AG08396 (cell line): ENCODE measurements around the gene INTS2.
"Not testable (repeated sequence)": the region's sequence is repeated elsewhere in the genome, so short reads cannot be mapped to it uniquely, and the experiment has no call there.

ENCODE experiments used
- DNase-seq: peaks from one replicate; pipeline ENCODE4 v3.0.0; 2012; ENCODE audit warnings: low spot score, mixed read lengths

INTS2 gene

GRCh38 chr17:61927208-61928100 lies at the start of gene INTS2:
Gene INTS2 (minus strand): TSS chr17:61927982. CDS start chr17:61926644, 1,338 bp downstream.
- peak; percentile 97 for DNase-seq

DNA sequence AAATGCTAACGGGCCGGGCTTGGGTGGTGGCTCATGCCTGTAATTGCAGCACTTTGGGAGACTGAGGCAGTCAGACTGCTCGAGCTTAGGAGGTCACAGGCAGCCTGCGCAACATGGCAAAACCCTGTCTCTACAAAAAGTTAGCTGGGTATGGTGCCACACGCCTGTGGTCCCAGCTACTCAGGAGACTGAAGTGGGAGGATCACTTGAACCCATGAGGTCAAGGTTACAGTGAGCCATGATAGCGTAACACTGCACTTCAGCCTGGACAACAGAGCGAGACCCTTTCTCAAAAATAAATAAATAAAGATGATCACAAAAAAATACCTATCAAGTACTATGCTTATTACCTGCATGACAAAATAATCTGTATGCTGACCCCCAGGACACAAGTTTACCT lies 46.3 kb upstream of the INTS2 start:
- DNase-seq, result no peak

GRCh38 chr17:61972311-61972710 lies 44.5 kb upstream of the INTS2 start:
- DNase-seq, result no peak

DNA sequence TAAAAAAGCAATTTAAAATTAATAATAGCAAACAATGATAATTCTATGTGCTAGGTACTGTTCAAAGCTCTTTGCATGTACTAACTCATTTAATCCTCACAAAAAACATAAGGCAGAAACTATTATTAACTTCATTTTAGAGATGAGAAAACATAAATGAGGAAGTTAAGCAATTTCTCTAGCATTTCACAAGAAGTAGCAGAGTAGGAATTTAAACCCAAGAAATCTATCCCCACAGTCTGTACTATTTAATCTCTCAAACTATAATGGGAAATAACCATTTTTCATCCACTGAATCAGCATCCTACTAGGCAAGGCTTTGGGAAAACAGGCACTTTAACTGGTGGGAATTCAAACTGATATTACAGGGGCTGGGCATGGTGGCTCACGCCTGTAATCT lies 42.2 kb upstream of the INTS2 start:
- DNase-seq, result no peak

DNA sequence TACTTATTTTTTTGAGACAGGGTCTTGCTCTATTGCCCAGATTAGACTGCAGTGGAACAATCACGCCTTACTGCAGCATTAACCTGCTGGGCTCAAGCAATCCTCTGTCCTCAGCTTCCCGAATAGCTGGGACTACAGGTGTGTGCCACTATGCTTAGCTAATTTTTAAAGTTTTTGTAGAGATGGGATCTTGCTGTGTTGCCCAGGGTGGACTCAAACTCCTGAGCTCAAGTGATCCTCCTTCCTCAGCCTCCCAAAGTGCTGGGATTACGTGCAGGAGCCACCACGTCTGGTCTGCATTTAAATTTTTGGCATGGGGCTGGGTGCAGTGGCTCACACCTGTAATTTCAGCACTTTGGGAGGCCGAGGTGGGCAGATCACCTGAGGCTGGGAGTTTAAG lies 41.0 kb upstream of the INTS2 start:
- no peak for DNase-seq

DNA sequence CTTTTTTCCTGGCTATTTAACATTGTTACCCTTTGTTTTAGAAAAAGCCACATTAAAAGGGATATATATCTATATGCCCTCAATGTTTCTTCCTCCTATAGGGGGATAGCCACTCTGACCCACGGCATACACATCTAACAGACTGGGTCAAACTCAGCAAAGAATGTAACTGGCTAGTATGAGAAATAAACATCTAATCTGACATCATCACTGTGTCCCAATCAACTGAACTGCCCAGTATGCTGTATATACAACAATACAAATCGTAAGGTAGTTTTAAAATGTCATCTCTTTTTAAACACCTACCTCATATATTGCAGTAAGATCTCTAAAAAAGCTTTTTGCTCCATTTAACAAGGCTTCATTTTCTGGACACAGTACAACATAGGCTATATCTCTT lies 39.9 kb upstream of the INTS2 start:
- DNase-seq, result peak; percentile 10

GRCh38 chr17:61966191-61966590 lies 38.4 kb upstream of the INTS2 start:
- DNase-seq, result no peak

GRCh38 chr17:61955619-61956018 lies 27.8 kb upstream of the INTS2 start:
- no peak for DNase-seq

GRCh38 chr17:61947367-61948078 lies 19.7 kb upstream of the INTS2 start:
- no peak for DNase-seq

- DNase-seq, result no peak
Measured at GRCh38 chr17:61946359-61946758, 18.6 kb upstream of the INTS2 start.

DNA sequence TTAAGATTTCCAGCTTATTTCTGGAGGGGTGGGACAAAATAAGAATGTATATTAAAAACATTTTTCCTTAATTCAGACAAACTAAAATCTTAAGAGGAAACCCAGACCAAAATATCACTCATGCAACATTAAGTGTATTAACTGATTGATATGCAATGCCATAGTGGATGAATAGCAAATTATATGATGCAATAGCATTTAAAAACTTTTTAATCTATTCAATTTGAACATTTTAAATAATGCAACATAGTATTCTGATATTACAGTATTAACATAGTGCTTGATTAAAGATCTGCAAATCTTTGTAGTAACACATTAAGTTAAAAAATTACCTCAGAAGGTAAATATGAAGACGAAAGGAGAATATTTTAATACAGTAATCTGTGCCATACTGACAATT lies 15.3 kb upstream of the INTS2 start:
- no peak for DNase-seq

DNA sequence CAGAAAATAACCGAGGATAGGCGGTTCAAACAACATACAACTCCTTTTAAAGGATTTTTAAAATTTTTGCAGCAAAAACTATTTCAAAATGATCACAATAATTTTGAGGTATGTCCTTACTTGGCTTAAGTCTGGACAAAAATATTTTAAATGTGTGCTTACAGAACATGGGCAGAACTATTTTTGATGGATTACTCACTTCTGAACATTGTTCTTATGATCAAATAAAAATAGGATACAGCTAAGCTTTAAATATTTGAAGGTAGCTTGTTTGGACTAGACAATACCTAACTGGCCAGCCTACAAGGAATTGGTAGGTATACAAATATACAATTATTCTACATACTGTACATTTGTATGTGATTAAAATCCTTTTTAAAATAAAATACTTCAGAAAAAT lies 14.3 kb upstream of the INTS2 start:
- DNase-seq, result no peak

DNA sequence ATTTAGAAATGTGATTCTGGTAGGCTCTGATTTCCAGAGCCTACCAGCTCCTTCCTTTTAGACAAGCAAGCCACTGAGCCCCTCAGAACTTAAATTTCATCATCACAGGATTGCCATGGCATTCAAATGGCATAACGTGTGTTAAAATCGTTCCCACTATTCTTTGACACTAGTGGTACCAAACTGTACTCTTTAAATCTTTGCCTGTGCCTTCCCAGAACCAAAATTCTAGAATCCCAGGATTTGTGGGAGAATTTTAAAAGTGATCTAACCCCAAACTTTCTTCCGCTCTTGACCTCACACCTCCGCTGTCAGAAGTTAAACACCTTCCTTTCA lies 287 bp upstream of the INTS2 start:
- no peak for DNase-seq

GRCh38 chr17:61926826-61927207 lies 965 bp downstream of the INTS2 start:
- no peak for DNase-seq

GRCh38 chr17:61915162-61915561 lies 12.6 kb downstream of the INTS2 start:
- not testable (repeated sequence) for DNase-seq

DNA sequence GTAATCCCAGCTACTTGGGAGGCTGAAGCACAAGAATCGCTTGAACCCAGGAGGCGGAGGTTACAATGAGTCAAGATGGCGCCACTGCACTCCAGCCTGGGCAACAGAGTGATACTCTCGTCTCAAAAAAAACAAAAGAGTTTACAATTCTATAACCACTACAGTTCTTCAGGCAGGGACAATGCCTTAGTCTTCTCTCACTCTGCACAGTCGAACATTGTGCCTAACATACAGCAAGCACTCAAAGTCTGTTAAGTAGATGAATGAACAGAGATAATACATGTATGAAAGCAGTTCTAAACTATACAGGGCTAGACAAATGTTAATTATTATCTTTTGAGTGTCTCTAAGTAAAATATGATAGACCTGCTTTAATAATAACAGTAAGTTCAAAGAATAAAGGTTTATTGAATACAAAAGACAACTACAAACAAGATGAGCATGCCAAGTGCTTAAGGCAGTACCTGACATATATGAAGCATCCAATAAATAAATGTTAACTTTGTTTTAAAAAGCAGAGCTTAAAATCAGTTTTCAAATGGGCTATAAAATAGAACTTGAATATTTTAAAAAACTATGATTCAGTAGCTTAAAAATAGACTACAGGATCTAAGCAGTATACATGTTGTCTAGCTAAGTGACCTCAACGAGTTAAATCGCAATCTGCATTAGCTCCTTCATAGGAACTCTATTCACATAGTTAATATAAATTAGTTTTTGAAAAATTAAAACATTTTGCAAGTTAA lies 19.3 kb downstream of the INTS2 start:
- DNase-seq, result no peak

- no peak for DNase-seq
Measured at GRCh38 chr17:61907361-61907760, 20.4 kb downstream of the INTS2 start.

- peak; percentile 7 for DNase-seq
Measured at GRCh38 chr17:61904094-61904710, 23.6 kb downstream of the INTS2 start.

GRCh38 chr17:61903251-61903650 lies 24.5 kb downstream of the INTS2 start:
- no peak for DNase-seq

DNA sequence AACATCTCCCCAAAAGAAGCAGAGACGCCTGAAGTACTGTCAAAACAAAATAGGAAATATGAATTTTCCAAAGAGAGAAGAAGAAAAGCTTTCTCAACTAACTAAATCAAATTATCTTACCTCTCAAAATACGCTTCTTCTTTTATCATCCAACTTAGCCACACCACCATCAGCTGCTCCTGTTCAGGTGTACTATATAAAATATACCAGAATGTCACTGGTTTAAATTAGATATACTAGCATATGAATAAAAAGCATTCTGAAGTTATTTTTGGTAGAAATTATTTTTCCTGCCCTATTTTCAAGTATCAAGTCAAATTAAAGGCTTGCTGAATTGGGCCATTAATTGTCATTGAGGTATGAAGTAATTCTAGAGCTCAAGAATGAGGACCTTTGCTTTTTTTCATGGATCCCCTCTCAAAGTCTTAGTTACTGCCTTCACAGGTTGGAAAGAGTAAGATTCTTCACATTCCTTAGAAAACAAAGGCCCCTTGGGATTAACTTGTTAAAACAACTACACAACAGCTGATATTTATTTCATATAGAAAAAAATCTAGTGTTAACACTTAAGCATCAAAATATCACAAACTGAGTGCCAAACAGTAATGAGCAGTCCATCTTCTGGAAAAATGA lies 30.1 kb downstream of the INTS2 start:
- DNase-seq, result no peak

DNA sequence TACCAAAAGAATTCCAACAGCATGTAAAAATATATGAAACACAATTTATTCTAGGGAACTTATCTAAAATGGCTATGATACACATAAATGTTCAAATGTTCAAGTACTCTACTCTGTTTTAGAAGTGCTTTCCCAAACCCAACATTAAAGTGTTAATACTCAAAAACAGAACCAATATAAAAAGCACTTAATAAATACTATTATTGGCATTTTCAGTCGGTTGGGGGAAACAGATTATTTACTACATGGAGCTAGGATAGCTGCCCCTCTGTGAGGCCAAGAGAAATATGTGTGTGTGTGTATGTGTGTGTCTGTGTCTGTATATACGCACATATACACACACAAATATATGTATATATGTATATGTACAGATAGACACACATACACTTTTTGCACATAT lies 32.4 kb downstream of the INTS2 start:
- no peak for DNase-seq

DNA sequence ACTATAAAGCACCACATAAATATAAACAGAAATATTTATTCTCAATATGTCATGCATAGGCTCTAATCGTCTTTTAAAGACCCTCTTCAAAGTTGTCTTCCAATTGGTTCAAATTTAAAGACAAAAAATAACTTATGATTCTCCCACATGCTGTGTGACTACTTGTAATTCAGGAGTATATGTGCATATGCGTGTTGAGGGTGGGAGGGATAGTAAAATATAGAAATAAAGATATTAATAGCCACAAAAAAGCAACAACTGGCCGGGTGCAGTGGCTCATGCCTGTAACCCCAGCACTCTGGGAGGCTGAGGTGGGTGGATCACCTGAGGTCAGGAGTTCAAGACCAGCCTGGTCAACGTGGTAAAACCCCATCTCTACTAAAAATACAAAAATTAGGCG lies 33.5 kb downstream of the INTS2 start:
- DNase-seq, result not testable (repeated sequence)
